Spinal cord (tissue), 10 donors: Measurements from ENCODE around the gene CYTH4. TPM values are rescaled to one million over a fixed set of nuclear protein-coding genes. Genes with fewer than 3 reads are reported as not detected.

Source experiments
- DNase-seq, 6 donors: peaks; one replicate each; pipeline versions ENCODE4 v3.0.0 to v3.0.0-alpha.2; 2013 to 2015; ENCODE audit warnings: low spot score in 6 of 6, low read depth in 4 of 6
- H3K27ac ChIP-seq: one replicate; pipeline ENCODE4 v1.5.1; 2013; ENCODE audit warnings: low read depth, low read length, control low read depth
- H3K27me3 ChIP-seq: one replicate; pipeline ENCODE4 v1.6.1; 2013; ENCODE audit warnings: low read length; ENCODE audit not compliant: control insufficient read depth, insufficient read depth
- H3K36me3 ChIP-seq: one replicate; pipeline ENCODE4 v1.6.1; 2013; ENCODE audit warnings: low read length; ENCODE audit not compliant: control insufficient read depth, insufficient read depth
- H3K4me1 ChIP-seq: one replicate; pipeline ENCODE4 v1.6.1; 2013; ENCODE audit warnings: low read length; ENCODE audit not compliant: control insufficient read depth, insufficient read depth
- H3K4me3 ChIP-seq: one replicate; pipeline ENCODE4 v1.5.1; 2013; ENCODE audit warnings: low read depth, low read length, control low read depth
- H3K9me3 ChIP-seq: one replicate; pipeline ENCODE4 v1.6.1; 2013; ENCODE audit warnings: low read length; ENCODE audit not compliant: control insufficient read depth, insufficient read depth
- WGBS: methylation state at CpG from one replicate; pipeline ENCODE4 v1.1.5; 2013; ENCODE audit warnings: missing lambda C conversion rate; ENCODE audit not compliant: insufficient coverage; 5-methylcytosine and 5-hydroxymethylcytosine counted together
- polyA plus RNA-seq, 2 donors: library from polyadenylated mRNA; unstranded; fragments of 120-200 nt; gene quantifications; one replicate each; pipeline ENCODE4 v1.2.1, GENCODE V29; 2013; ENCODE audit not compliant: insufficient read length in 2 of 2
- total RNA-seq, 2 donors: library from RNA; depleted of rRNA in 1 of 2; stranded (reverse); fragments of 120-200 nt in 1 of 2; fragments of >200 nt in 1 of 2; gene quantifications; one replicate each; pipeline versions ENCODE4 v1.2.3 to v1.2.4, GENCODE V29; 2013 to 2014
- donor health status: healthy.

Gene CYTH4
- total and polyA plus RNA-seq, 4 donors, result 5.8 to 9.4 (median 7.9) TPM

DNA sequence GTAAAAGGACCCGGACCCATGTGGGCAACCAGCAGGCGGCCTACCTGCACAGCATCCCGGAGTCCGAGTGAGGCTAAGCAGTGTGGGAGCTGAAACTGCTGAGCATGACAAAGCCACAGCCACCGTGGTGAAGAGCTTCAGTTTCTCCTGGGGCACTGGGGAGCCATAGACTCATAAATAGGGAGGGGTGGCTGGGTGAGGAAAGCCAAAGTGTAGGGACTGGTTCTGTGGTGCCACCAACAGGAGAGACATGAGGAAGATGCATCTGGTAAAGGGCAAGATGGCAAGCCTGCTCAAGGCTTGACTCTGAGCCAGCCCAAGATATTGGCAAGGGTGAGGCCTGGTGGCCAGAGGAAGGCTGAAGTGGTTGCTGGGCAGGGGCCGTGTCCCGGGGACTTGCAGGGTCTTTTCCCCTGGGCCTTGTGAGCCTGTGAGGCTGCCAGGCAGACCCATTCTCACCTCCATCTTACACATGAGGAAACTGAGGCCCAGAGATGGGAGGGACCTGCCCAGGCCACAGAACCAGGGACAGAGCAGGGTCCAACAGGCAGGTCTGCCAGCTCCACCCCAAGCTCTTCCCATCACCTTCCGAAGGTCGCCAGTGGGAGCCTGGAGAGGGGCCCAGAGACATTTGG is 30.4 kb downstream of the CYTH4 start:
- no peak for DNase-seq
- Histone ChIP-seq H3K36me3 (no peaks in the 10 kb centered on the region), H3K4me3 (no peak overlapping the region), H3K27me3 (no peaks in the 10 kb centered on the region), H3K27ac (no peak overlapping the region), H3K4me1 (peaks cover 21% of the 10 kb centered on the region), H3K9me3 (no peaks in the 10 kb centered on the region)
- WGBS, result 83% methylated on average over 9 of the region's 9 CpGs

DNA sequence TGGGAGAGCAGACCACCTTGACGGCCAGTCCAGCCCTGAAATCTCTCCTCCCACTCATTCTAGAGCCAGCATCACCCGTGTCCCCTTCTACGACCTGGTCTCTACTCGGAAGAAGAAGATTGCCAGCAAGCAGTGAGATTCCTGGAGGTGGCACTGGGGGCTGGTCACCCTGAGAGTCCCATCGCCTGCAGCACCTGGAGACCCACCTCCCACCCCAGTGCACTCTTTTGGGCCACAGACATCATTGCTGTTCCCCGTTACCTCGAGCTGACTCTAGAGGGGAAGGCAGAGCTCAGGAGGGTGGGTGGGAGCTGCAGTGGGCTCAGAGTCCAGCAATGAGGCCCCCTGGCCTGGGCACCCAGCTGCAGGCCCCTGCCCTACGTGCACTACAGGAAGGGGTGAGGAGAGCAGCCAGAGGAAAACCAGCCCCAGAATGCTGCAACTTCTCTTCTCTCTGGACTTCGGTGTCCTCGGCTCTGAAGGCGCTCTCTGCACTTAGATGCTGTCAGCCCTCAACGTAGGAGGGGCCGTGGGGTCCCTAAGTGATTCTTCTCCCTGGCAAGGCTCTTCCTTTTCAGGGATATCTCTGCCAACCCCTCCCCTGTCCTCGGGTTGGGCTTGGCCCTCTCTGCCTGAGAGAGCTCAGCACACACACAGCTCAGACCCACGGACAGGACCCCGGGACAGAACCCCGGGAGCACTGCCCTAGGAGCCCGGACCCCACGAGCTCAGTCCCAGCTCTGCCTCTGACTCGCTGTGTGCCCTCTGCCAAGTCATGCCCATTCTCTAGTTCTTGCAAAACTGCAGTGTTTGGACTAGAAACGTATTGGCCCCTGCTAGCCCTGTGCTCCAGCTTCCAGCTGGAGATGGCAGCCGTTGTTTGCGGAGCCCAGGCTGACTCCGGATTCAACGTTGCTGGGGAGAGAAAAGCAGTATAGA is 31.3 kb downstream of the CYTH4 start:
- no peaks in the 10 kb centered on the region for H3K36me3 ChIP-seq
- no peaks in the 10 kb centered on the region for H3K27me3 ChIP-seq
- 64% methylated on average over 24 of the region's 25 CpGs for WGBS
- H3K4me1 ChIP-seq, result peaks cover 25% of the 10 kb centered on the region
- H3K27ac ChIP-seq, result no peak overlapping the region
- no peaks in the 10 kb centered on the region for H3K9me3 ChIP-seq
- H3K4me3 ChIP-seq, result no peak overlapping the region
- no peak for DNase-seq

GRCh38 chr22:37314315-37315074 is 32.2 kb downstream of the CYTH4 start:
- no peak overlapping the region for H3K4me3 ChIP-seq
- H3K27ac ChIP-seq, result no peak overlapping the region
- no peaks in the 10 kb centered on the region for H3K9me3 ChIP-seq
- H3K27me3 ChIP-seq, result no peaks in the 10 kb centered on the region
- 74% methylated on average over 14 of the region's 16 CpGs for WGBS
- H3K4me1 ChIP-seq, result peaks cover 27% of the 10 kb centered on the region
- no peaks in the 10 kb centered on the region for H3K36me3 ChIP-seq
- no peak for DNase-seq

DNA sequence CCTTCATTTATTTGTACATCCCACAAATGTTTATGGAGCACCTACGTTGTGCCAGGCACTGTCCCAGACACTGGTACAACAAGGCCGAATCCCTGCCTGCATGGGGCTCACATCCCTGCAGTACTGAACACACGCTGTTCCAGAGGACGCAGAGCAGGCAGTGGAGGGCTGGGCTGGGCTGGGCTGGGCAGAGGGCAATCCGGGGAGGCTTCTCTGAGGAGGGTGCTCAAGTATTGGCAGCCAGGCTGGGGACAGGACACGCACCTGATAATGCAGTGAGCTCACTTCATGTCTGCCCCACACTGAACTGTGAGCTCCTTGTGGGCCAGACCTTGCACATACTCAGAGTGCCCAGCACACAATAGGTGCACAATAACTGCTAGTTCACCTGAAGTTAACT is 34.1 kb downstream of the CYTH4 start:
- Histone ChIP-seq H3K27me3 (no peaks in the 10 kb centered on the region), H3K4me3 (no peak overlapping the region), H3K36me3 (no peaks in the 10 kb centered on the region), H3K4me1 (peaks cover 22% of the 10 kb centered on the region), H3K9me3 (no peaks in the 10 kb centered on the region), H3K27ac (no peak overlapping the region)
- no peak for DNase-seq
- WGBS, result 72% methylated on average over 6 of the region's 6 CpGs

- Histone ChIP-seq H3K9me3 (no peaks in the 10 kb centered on the region), H3K4me1 (peaks cover 22% of the 10 kb centered on the region), H3K27me3 (no peaks in the 10 kb centered on the region), H3K27ac (no peak overlapping the region), H3K4me3 (no peak overlapping the region), H3K36me3 (no peaks in the 10 kb centered on the region)
- peak; percentile 49 to 95 (median 77) for DNase-seq
- WGBS, result 29% methylated on average over 11 of the region's 11 CpGs
Observed at GRCh38 chr22:37316875-37317371, 34.6 kb downstream of the CYTH4 start.

DNA sequence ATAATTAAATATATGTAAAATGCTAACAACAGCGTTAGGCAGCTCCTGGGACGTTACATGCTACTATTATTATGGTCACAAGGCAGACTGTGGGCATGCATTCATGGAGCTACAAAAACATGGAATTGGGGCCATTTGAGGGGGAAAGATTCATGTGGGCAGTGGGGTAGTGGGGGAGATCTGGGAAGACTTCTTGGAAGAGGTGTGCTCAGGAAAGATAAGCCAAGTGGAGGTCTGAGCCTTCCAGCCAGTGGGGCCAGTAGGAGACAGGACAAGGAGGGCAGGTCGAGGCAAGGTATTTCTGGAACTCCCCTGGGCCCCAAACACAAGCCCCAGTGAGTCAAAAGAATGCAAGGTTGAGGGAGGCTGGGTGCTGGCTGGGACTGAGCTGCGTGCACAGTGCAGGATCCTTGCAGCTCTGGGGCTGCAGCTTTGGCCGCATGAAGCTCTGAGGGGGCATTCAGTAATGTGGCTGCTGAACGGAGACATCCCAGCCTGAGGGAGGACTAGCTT is 35.4 kb downstream of the CYTH4 start:
- Histone ChIP-seq H3K27ac (no peak overlapping the region), H3K4me1 (peaks cover 22% of the 10 kb centered on the region), H3K4me3 (no peak overlapping the region), H3K27me3 (no peaks in the 10 kb centered on the region), H3K36me3 (no peaks in the 10 kb centered on the region), H3K9me3 (no peaks in the 10 kb centered on the region)
- no peak for DNase-seq
- 56% methylated on average over 4 of the region's 6 CpGs for WGBS

DNA sequence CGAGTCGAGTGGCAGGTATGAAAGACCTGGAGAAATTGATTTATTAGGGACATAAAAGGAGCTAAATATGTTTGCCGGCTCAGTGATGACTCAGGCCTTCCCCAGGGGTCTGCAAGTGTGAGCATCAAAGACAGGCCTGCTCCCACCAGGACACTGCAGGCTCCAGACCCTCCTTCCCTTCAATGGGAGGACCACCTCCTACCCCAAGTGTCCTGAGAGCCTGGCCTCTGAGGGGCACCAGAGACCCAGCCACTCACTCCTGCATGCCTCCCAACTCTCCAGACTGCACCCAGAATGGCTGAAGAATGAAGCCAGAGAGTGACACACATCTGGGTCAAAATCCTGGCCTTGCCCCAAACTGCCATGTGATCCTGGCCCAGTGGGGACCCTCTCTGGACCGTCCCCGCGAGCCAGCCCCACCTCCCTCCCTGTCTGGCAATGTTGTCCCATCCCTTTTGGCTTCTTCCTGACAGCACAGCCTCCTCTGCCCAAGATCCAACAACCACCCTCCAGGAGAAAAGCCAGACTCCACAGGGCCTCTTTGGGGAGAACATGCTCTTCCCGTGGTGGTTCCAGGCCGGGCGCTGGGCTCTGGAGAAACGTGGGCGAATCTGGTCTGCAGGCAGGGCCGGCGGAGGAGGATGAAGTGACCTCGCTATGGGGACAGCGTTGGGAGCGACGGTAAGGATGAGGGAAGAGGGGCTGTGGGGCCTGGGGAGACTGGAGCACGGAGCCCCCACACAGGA is 36.2 kb downstream of the CYTH4 start:
- H3K4me3 ChIP-seq, result no peak overlapping the region
- 62% methylated on average over 17 of the region's 18 CpGs for WGBS
- no peak overlapping the region for H3K27ac ChIP-seq
- peaks cover 22% of the 10 kb centered on the region for H3K4me1 ChIP-seq
- H3K27me3 ChIP-seq, result no peaks in the 10 kb centered on the region
- H3K9me3 ChIP-seq, result no peaks in the 10 kb centered on the region
- DNase-seq, result peak in 1 of 6 donors; percentile 13
- no peaks in the 10 kb centered on the region for H3K36me3 ChIP-seq

DNA sequence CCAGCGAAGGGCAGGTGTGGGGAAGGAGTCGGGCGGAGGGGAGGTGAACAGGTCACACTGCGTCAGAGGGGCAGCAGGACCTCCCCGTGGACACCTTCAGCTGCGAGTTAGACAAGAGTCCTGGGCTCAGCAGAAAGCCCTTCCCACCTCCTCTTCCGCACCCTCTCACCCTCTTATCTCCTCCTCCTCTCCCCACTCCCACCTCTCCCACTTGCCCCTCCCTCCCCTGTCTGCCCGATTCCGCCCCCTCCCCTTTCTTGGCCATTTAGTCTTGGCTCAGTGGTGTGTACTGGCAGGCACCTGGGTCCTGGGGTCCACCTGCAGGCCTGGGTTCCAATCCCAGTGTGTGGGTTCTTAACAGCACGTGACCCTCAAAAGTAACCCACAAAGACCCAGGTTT is 37.2 kb downstream of the CYTH4 start:
- no peak for DNase-seq
- H3K4me1 ChIP-seq, result peaks cover 27% of the 10 kb centered on the region
- no peaks in the 10 kb centered on the region for H3K9me3 ChIP-seq
- H3K27ac ChIP-seq, result no peak overlapping the region
- 74% methylated on average over 8 of the region's 10 CpGs for WGBS
- peaks cover 5% of the 10 kb centered on the region for H3K27me3 ChIP-seq
- no peaks in the 10 kb centered on the region for H3K36me3 ChIP-seq
- no peak overlapping the region for H3K4me3 ChIP-seq
